Fibroblast of mammary gland (primary cell): Measurements from ENCODE around the gene DNMT3B.

Experiments used
- DNase-seq: peaks from one replicate; pipeline ENCODE4 v3.0.0-alpha.2; 2010; ENCODE audit warnings: low read depth
- H3K4me3 ChIP-seq: 2 replicates; pipeline ENCODE4 v1.5.1; 2011; ENCODE audit warnings: low read depth, mild to moderate bottlenecking, low read length, moderate library complexity; ENCODE audit not compliant: control insufficient read depth
- CTCF ChIP-seq: conservative IDR thresholded peaks from 2 replicates; pipeline ENCODE4 v1.5.1; 2011; ENCODE audit warnings: low read depth, low read length, inconsistent platforms; ENCODE audit not compliant: control insufficient read depth, insufficient read depth

Gene DNMT3B

GRCh38 chr20:32823737-32824588, 61.8 kb downstream of the DNMT3B start:
- TF ChIP-seq CTCF: no peak
- peak; percentile 17 for DNase-seq
- H3K4me3 ChIP-seq: no peak overlapping the region

- no peak overlapping the region for H3K4me3 ChIP-seq
- TF ChIP-seq CTCF: no peak
- peak; percentile 47 for DNase-seq
Observed at GRCh38 chr20:32828029-32828680, 66.0 kb downstream of the DNMT3B start.

GRCh38 chr20:32829311-32830005, 67.3 kb downstream of the DNMT3B start:
- no peak overlapping the region for H3K4me3 ChIP-seq
- peak; percentile 47 for DNase-seq
- no peak for TF ChIP-seq CTCF

- H3K4me3 ChIP-seq: no peak overlapping the region
- DNase-seq: peak; percentile 64
- no peak for TF ChIP-seq CTCF
Observed at GRCh38 chr20:32830437-32830836, 68.3 kb downstream of the DNMT3B start.

GRCh38 chr20:32831982-32832381, 69.8 kb downstream of the DNMT3B start:
- no peak for DNase-seq
- TF ChIP-seq CTCF: no peak
- no peak overlapping the region for H3K4me3 ChIP-seq

- no peak for DNase-seq
- no peak for TF ChIP-seq CTCF
- H3K4me3 ChIP-seq: no peak overlapping the region
Observed at GRCh38 chr20:32832664-32833063, 70.5 kb downstream of the DNMT3B start.
